ENCODE measurements around the gene ATP5F1D. TPM values are rescaled to one million over a fixed set of nuclear protein-coding genes. Genes with fewer than 3 reads are reported as not detected.
A peak's percentile ranks its signal among the peaks of the same experiment; 100 is the strongest.

The ATP5F1D gene
- total and polyA plus RNA-seq, 11 donors, result 201 to 1,034 (median 459) TPM

DNA sequence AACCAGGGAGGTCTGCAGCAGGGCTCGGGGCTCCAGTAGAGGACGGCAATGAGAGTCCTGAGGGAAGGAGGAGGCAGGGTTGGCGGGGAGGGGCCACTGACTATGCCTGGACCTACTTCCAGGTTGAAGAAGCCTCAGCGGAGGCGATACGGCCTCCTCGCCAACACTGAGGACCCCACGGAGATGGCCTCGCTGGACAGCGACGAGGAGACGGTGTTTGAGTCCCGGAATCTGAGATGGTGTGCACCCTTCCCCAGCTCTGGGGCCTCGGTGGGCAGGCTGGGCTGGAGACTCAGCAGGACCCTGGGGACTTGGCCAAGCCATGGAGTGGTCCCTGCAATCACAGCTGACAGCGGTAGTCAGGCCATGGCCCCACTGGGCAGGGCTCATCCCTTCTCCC lies 35.5 kb downstream of the ATP5F1D start:
- intact Hi-C loops (cut with DNase I), result loop anchor here in 7 of 10 donors (5.0 to 10.0 kb wide), 10 partner anchors 78 to 778 kb away; partner anchors contain the start of genes GAMT (in 3 of the 7), DAZAP1 (in 2 of the 7), NDUFS7 (in 2 of the 7) and ADAMTSL5 (in 1 of the 7)
- Histone ChIP-seq H3K4me1 (peaks cover 4 to 53% (median 43%) of the 10 kb centered on the region in 12 donors), H3K27ac (no peak overlapping the region), H3K27me3 (no peaks in the 10 kb centered on the region), H3K36me3 (peaks cover 2 to 63% (median 43%) of the 10 kb centered on the region in 9 donors), H3K4me3 (peak overlapping the region in 1 of 12 donors; percentile 79), H3K9me3 (no peaks in the 10 kb centered on the region)
- DNase-seq, result no peak
- 92 to 94% (median 93%) methylated on average over 15 of the region's 15 CpGs for WGBS, 4 donors
- no peak for TF ChIP-seq POLR2A (IDR thresholded peaks at IDR 0.05)
- TF ChIP-seq, protein P1, sequence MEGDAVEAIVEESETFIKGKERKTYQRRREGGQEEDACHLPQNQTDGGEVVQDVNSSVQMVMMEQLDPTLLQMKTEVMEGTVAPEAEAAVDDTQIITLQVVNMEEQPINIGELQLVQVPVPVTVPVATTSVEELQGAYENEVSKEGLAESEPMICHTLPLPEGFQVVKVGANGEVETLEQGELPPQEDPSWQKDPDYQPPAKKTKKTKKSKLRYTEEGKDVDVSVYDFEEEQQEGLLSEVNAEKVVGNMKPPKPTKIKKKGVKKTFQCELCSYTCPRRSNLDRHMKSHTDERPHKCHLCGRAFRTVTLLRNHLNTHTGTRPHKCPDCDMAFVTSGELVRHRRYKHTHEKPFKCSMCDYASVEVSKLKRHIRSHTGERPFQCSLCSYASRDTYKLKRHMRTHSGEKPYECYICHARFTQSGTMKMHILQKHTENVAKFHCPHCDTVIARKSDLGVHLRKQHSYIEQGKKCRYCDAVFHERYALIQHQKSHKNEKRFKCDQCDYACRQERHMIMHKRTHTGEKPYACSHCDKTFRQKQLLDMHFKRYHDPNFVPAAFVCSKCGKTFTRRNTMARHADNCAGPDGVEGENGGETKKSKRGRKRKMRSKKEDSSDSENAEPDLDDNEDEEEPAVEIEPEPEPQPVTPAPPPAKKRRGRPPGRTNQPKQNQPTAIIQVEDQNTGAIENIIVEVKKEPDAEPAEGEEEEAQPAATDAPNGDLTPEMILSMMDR (IDR thresholded peaks at IDR 0.05), result no peak
- no peak for ATAC-seq

DNA sequence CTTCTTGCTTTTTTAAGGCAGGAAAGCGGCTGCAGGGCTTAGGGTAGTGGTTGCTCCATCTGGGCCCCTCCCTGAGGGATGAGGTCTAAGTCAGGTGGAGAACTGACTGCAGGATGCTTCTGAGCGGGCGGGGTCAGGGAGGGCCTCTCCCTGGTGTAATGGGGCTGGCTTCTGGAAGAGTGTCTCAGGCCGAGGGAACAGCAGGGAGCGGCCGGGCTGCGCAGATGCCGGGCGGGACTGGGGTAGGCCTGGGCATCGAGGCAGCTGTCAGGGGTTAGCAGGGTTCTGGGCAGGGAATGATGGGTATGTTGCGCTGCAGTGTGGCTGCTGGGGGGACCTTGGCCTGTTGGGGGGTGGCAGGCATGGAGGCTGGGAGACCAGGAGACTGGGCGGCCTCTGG lies 36.5 kb downstream of the ATP5F1D start:
- no peak for TF ChIP-seq POLR2A (IDR thresholded peaks at IDR 0.05)
- TF ChIP-seq, protein P1 (IDR thresholded peaks at IDR 0.05), result no peak
- no peak overlapping the region for H3K4me3 ChIP-seq
- peaks cover 0 to 53% (median 33%) of the 10 kb centered on the region in 9 donors for H3K36me3 ChIP-seq
- H3K27me3 ChIP-seq, result peaks cover 0 to 5% (median 0%) of the 10 kb centered on the region in 9 donors
- intact Hi-C loops (cut with DNase I), result loop anchor here in 7 of 10 donors (5.0 to 10.0 kb wide), 10 partner anchors 77 to 777 kb away; partner anchors contain the start of genes GAMT (in 3 of the 7), DAZAP1 (in 2 of the 7), NDUFS7 (in 2 of the 7) and ADAMTSL5 (in 1 of the 7)
- H3K9me3 ChIP-seq, result no peaks in the 10 kb centered on the region
- no peak overlapping the region for H3K27ac ChIP-seq
- DNase-seq (no peak), ATAC-seq (no peak)
- WGBS, 4 donors, result 81 to 92% (median 83%) methylated on average over 12 of the region's 12 CpGs
- peaks cover 4 to 43% (median 33%) of the 10 kb centered on the region in 12 donors for H3K4me1 ChIP-seq

DNA sequence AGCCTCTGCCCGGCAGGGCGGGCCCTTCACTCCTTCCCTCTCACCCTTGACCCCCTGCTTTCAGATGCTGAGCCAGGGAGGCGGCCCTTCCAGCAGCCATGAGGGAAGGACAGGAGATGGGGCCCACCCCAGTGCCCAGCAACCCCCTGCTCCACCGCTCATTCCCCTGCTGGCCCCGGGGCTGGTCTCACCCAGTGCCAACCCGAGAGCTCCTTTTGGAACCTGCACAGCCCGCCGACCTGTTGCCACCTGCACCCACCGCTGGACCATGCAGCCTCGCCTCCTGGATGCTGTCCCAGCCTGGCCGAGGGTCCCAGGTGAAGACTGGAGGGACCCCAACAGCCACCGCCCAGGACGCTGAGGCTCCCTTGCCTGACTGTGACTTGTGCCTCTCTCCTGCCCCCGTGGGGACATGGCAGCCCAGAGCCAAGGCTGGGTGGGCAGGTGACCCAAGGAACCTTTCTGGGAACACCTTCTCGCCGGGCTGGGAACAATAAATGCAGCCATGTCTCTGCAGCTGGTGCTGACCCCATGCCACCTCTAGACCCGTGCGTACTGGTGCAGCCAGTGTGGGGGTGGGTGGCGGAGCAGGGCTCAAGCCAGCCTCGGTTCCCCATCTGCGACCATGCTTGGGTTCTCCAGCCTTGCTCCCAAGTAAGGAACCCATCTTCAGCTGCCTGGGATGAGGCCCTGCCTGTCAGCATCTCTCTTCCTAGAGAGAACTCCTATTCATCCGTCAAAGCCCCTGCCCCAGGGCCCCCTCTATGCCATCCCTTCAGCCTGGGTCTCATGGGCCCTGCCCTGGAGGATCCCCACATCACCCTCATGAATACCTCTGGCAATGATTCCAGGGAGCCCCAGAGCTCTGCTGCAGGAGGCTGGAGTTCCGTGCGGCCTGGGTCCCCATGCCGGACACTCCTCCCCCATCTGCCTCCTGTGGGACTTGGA lies 37.4 kb downstream of the ATP5F1D start:
- peaks cover 4 to 34% (median 24%) of the 10 kb centered on the region in 12 donors for H3K4me1 ChIP-seq
- no peak overlapping the region for H3K27ac ChIP-seq
- TF ChIP-seq POLR2A (IDR thresholded peaks at IDR 0.05), result no peak
- TF ChIP-seq, protein P1 (IDR thresholded peaks at IDR 0.05), result no peak
- intact Hi-C loops (cut with DNase I), result loop anchor here in 7 of 10 donors (5.0 to 10.0 kb wide), 10 partner anchors 76 to 776 kb away; partner anchors contain the start of genes GAMT (in 3 of the 7), DAZAP1 (in 2 of the 7), NDUFS7 (in 2 of the 7) and ADAMTSL5 (in 1 of the 7)
- peaks cover 0 to 14% (median 7%) of the 10 kb centered on the region in 9 donors for H3K27me3 ChIP-seq
- peaks cover 0 to 44% (median 24%) of the 10 kb centered on the region in 9 donors for H3K36me3 ChIP-seq
- 82 to 91% (median 88%) methylated on average over 15 to 25 of the region's 25 CpGs for WGBS, 4 donors
- H3K4me3 ChIP-seq, result no peak overlapping the region
- ATAC-seq (no peak), DNase-seq (no peak)
- no peaks in the 10 kb centered on the region for H3K9me3 ChIP-seq
